Activated naive CD8-positive, alpha-beta T cell (primary cell): ENCODE results near the gene LCE3C.

Experiments used
- H3K27ac Mint-ChIP-seq: one replicate; pipeline ENCODE4 v1.8.0; 2021; ENCODE audit warnings: mixed read lengths
- H3K27me3 Mint-ChIP-seq: one replicate; pipeline ENCODE4 v1.8.0; 2021; ENCODE audit warnings: mixed read lengths
- H3K36me3 Mint-ChIP-seq: one replicate; pipeline ENCODE4 v1.8.0; 2021; ENCODE audit warnings: mixed read lengths
- H3K4me1 Mint-ChIP-seq: one replicate; pipeline ENCODE4 v1.8.0; 2021; ENCODE audit warnings: low read depth, mixed read lengths
- H3K4me3 Mint-ChIP-seq: one replicate; pipeline ENCODE4 v1.8.0; 2021; ENCODE audit warnings: mild to moderate bottlenecking, mixed read lengths
- H3K9me3 Mint-ChIP-seq: one replicate; pipeline ENCODE4 v1.8.0; 2021; ENCODE audit warnings: low read depth, mixed read lengths

LCE3C gene

DNA sequence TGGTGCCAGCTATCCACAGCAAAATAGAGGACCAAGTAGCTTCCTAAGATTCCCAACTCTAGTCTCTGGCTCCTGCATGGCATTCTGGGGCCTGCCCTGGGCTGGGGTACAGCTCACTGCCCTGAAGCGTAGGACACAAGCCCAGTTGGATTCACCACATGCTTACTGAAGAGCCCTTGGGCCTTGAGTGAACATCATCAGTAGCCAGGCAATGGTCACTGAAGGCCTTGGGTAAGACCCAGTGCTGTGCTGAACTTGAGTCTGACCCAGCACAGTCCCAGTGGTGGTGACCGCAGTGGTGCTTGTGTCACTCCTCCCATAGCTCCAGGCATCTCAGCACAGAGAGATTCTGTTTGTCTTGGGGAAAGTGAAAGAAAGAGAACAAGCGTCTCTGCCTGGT is 30.6 kb downstream of the LCE3C start:
- Mint-ChIP-seq H3K4me1 (no peaks in the 10 kb centered on the region), H3K27ac (no peak overlapping the region), H3K36me3 (no peaks in the 10 kb centered on the region), H3K9me3 (no peaks in the 10 kb centered on the region), H3K4me3 (no peak overlapping the region), H3K27me3 (peaks cover 17% of the 10 kb centered on the region)

DNA sequence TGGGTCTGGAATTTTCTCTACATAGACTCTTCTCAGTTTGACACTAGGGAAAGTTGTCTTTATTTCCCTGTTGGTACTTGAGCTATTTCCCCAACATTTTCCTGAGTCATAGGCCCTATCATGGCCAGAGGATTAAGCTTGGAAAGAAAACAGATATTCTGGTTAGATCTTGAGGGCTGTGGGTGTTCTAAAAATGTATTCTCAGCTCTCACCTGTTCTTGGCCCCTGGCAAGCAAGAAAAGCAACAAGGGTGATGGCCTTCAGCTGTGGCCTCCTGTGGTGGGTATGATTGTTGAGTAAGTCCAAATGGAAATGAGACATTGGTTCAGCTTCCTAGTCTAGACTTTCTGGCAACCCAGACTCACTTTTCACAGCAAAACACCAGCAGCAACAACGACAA is 40.3 kb downstream of the LCE3C start:
- no peak overlapping the region for H3K27ac Mint-ChIP-seq
- no peaks in the 10 kb centered on the region for H3K36me3 Mint-ChIP-seq
- H3K27me3 Mint-ChIP-seq = peaks cover 4% of the 10 kb centered on the region
- peaks cover 7% of the 10 kb centered on the region for H3K9me3 Mint-ChIP-seq
- no peaks in the 10 kb centered on the region for H3K4me1 Mint-ChIP-seq
- no peak overlapping the region for H3K4me3 Mint-ChIP-seq

DNA sequence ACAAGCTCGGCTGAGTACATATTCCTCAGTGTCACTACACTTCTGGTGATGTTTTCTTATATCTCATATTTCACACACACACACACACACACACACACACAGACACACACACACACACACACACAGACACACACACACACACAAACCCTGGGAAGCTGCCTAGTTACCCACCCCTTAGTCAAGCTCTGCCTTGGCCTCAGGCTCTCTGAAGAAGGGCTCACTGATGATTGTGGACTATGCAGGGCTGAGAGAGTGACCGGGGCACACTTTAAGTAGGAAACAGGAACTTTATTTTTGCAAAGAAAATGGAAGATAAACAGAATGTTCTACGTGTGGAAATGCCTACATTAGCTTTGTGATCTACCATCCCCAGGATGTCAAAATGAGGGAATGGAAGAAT is 43.9 kb downstream of the LCE3C start:
- peaks cover 12% of the 10 kb centered on the region for H3K27me3 Mint-ChIP-seq
- no peak overlapping the region for H3K27ac Mint-ChIP-seq
- no peaks in the 10 kb centered on the region for H3K4me1 Mint-ChIP-seq
- no peaks in the 10 kb centered on the region for H3K36me3 Mint-ChIP-seq
- H3K9me3 Mint-ChIP-seq = peaks cover 6% of the 10 kb centered on the region
- no peak overlapping the region for H3K4me3 Mint-ChIP-seq

DNA sequence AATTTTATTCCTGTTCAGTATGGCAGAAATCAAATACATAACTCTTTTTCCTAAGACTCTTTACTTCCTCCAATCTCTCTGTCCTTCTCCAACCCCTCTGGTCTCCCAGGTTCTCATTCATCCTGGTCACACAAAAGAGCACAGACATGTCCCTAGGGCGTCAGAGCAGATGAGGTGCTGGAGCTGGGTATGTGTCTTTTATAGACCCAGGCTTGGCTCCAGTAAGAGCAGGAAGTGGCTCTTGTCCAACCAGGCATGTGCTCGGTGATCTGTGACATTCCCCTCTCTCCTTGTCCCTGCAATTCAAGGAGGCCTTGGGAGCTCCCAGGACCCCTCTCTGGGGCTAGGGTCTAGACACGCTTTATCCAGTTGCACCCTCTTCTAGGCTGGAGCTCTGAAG is 45.1 kb downstream of the LCE3C start:
- no peaks in the 10 kb centered on the region for H3K9me3 Mint-ChIP-seq
- no peaks in the 10 kb centered on the region for H3K36me3 Mint-ChIP-seq
- peaks cover 13% of the 10 kb centered on the region for H3K27me3 Mint-ChIP-seq
- H3K27ac Mint-ChIP-seq = no peak overlapping the region
- no peak overlapping the region for H3K4me3 Mint-ChIP-seq
- no peaks in the 10 kb centered on the region for H3K4me1 Mint-ChIP-seq

DNA sequence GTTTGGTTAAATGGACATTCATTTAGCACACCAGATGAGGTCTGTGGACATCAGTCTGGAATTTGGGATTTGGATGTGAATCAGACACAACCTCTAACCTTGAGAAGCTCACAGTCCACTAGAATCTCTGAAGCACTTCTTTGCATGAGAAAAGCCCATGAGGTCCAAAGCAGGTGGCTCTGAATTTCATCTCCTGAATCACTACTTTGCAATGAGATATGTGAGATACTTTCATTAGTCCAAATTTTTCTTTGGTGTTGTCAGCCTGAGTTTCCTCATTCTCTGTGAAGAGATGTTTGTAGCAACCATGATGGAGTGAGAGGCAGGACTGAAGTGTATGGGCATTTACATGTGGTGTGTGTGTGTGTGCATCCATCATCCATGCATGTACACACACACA is 46.6 kb downstream of the LCE3C start:
- peaks cover 14% of the 10 kb centered on the region for H3K27me3 Mint-ChIP-seq
- H3K9me3 Mint-ChIP-seq = no peaks in the 10 kb centered on the region
- H3K36me3 Mint-ChIP-seq = no peaks in the 10 kb centered on the region
- H3K27ac Mint-ChIP-seq = no peak overlapping the region
- H3K4me3 Mint-ChIP-seq = no peak overlapping the region
- no peaks in the 10 kb centered on the region for H3K4me1 Mint-ChIP-seq
